NB4 (cell line): ENCODE data around the gene DGKA.

Source experiments
- CTCF ChIP-seq: IDR thresholded peaks from one replicate; pipeline ENCODE4 v1.5.1; 2012; ENCODE audit warnings: low read depth, low read length
- MAX ChIP-seq: IDR thresholded peaks from 2 replicates; pipeline ENCODE4 v1.6.1; 2011; ENCODE audit warnings: low read depth, low read length
- MYC ChIP-seq: IDR thresholded peaks from 2 replicates; pipeline ENCODE4 v1.6.1; 2011; ENCODE audit warnings: low read depth, low read length

GRCh38 chr12:55965240-55965639 lies 34.3 kb downstream of the DGKA start:
- no peak for TF ChIP-seq MYC
- TF ChIP-seq CTCF, result no peak
- TF ChIP-seq MAX, result no peak
